ENCODE measurements around the gene HPX. TPM values are rescaled to one million over a fixed set of nuclear protein-coding genes. Genes with fewer than 3 reads are reported as not detected.

The HPX gene
- total RNA-seq, 1 donor from 2014 or later, result not detected

DNA sequence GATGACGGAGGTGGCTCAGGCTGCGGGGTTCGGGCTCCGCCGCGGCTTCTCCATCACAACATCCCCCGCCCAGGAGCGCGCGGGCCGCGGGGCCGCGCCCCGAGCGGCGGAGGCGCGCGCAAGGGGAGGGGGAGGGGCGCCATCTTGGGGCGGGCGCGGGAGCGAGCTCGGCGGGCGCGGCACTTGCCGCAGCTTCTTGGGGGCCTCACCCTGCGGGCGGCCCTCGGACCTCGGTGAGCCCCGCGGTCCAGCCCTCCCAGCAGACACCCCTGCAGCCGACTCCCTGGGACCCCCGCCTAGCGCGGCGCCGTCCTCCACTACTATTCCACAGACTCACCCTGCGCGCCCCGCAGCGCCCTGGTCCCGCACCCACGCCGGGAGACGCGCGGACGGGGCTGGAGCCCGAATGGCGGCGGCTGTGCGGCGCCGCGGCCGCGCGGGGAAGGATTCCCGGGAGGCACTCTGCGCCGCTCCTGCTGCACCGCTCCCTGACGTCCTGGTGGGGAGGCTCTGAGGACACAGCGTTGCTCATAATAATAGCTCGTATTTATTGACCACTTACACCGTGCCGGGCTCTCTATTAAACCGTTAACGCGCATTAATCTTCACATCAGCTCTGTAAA lies 21.7 kb downstream of the HPX start, which contains the start of gene APBB1:
APBB1 (minus strand) TSS at position 86 of the 623 bp plus-strand sequence. CDS start 7,747 bp downstream, outside the sequence.
- H3K4me3 Mint-ChIP-seq, result no peak within 1 kb of the TSS
- DNase-seq, result peak; percentile 93
- no peaks in the 10 kb centered on the region for H3K9me3 Mint-ChIP-seq
- peak within 1 kb of the TSS; percentile 45 for H3K27ac Mint-ChIP-seq
- peaks cover 33% of the 10 kb centered on the region for H3K27me3 Mint-ChIP-seq
- intact Hi-C loops (cut with micrococcal nuclease), result loop anchor here (1.0 to 10.0 kb wide), 6 partner anchors 20 to 734 kb away; partner anchors contain the start of genes ARFIP2, CNGA4, FHIP1B and ILK
- H3K4me1 Mint-ChIP-seq, result peaks cover 3% of the 10 kb centered on the region
- no peaks in the 10 kb centered on the region for H3K36me3 Mint-ChIP-seq (ENCODE audit: low read depth)

DNA sequence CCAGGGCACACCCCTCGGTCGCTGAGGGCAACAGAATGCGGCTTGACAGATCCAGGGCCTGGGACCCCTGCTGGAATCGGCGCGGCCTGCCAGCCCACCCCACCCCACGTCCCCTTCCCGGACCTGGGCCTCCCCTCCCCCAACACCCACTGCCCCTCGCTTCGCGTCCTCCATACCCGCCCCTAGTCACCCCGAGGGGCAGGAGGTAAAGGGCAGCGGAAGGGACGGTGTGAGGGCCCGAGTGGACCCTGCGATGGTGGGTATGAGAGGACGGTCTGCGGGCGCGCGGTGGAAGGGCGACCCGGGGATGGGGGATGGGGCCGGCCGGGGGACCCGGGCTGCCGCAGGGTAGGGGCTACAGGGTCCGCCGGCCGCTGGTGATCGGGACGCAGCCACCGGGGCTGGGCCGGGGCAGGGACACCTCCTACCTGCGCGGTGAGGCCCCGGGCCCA lies 22.2 kb downstream of the HPX start:
- intact Hi-C loops (cut with micrococcal nuclease), result loop anchor here (1.0 to 10.0 kb wide), 7 partner anchors 16 to 734 kb away; partner anchors contain the start of genes ARFIP2, CNGA4, FHIP1B and ILK
- Mint-ChIP-seq H3K36me3 (ENCODE audit: low read depth) (no peaks in the 10 kb centered on the region), H3K4me3 (no peak overlapping the region), H3K27me3 (peaks cover 28% of the 10 kb centered on the region), H3K4me1 (peaks cover 3% of the 10 kb centered on the region), H3K27ac (no peak overlapping the region), H3K9me3 (no peaks in the 10 kb centered on the region)
- DNase-seq, result peak; percentile 71

DNA sequence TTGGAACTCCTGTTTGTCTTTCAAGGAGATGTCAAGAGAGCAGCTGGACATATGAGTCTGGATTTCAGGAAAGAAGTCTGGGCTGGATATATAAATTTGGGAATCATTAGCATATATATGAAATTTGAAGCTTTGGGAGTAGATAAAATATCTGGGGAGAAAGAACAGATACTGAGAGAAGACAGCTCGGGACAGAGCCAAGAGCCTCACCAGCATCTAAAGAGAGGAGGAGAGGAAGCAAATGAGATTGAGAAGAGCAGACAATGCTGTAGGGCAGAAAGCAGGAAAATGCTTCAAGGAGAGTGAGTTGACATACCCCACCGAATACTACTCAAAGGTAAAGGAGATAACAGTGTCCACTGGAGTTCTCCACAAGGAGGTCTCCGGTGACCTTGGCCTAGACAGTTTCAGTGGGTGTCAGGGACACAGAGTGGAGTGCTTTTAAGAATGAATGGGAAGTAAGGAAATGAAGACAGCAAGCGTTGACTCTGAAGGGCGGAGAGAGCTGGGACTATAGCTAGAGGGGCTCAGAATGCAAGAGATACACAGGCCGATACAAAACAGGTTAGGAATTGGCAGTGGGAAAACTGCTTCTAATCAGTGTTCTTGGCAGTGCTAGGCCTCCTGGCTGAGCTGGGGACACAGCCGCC lies 22.8 kb downstream of the HPX start:
- no peak for DNase-seq
- peaks cover 3% of the 10 kb centered on the region for H3K36me3 Mint-ChIP-seq (ENCODE audit: low read depth)
- intact Hi-C loops (cut with micrococcal nuclease), result loop anchor here (1.0 to 10.0 kb wide), 6 partner anchors 16 to 733 kb away; partner anchors contain the start of genes ARFIP2, CNGA4, FHIP1B and ILK
- peaks cover 22% of the 10 kb centered on the region for H3K27me3 Mint-ChIP-seq
- no peaks in the 10 kb centered on the region for H3K9me3 Mint-ChIP-seq
- H3K27ac Mint-ChIP-seq, result no peak overlapping the region
- peaks cover 6% of the 10 kb centered on the region for H3K4me1 Mint-ChIP-seq
- H3K4me3 Mint-ChIP-seq, result no peak overlapping the region

DNA sequence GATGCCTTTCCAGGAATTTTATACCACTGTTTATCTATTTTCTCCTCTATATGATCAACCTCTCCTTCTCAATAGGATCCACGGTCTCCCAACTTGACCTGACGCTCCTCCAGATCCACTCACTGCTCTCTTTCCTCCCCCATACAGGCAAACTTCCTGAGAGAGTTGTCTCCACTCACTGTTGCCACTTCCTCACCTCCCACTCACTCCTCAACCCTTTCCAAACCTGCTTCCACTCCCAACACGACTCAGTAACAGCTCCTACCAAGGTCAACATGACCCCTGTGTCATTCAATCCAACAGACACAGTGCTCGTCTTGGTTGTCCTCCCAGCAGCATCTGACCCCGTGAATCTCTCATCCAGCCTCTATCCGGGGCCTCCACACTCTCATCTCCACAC lies 25.0 kb downstream of the HPX start:
- peaks cover 10% of the 10 kb centered on the region for H3K4me1 Mint-ChIP-seq
- H3K27me3 Mint-ChIP-seq, result peaks cover 5% of the 10 kb centered on the region
- peaks cover 5% of the 10 kb centered on the region for H3K36me3 Mint-ChIP-seq (ENCODE audit: low read depth)
- intact Hi-C loops (cut with micrococcal nuclease), result loop anchor here (5.0 to 10.0 kb wide), 4 partner anchors 67 to 731 kb away; partner anchors contain the start of genes ARFIP2, CNGA4, FHIP1B and ILK
- no peak overlapping the region for H3K27ac Mint-ChIP-seq
- H3K4me3 Mint-ChIP-seq, result no peak overlapping the region
- no peak for DNase-seq
- no peaks in the 10 kb centered on the region for H3K9me3 Mint-ChIP-seq

DNA sequence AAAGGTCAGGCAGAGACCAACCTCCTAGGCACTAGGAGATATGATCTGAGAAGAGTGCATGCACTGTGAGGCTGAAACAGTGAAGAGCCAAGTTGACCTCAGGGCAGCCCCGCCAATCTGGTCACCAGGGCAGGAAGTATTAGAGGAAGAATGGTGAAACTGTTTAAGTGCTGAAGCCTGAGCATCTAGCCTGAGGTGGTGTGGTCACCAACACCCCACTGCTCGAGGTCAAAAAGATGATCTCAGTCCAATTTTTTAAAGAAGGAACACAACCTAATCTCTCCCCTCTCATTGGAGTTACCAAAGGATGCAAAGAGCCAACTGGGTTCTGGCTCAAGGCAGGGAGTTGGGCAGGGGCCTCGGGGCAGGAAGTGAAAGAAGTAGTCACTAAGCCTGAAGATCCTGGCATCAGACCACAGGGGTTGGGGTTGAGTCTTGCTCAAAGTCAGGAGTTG lies 25.9 kb downstream of the HPX start:
- H3K27ac Mint-ChIP-seq, result no peak overlapping the region
- peaks cover 8% of the 10 kb centered on the region for H3K36me3 Mint-ChIP-seq (ENCODE audit: low read depth)
- peak; percentile 71 for DNase-seq
- no peak overlapping the region for H3K4me3 Mint-ChIP-seq
- no peaks in the 10 kb centered on the region for H3K9me3 Mint-ChIP-seq
- peaks cover 2% of the 10 kb centered on the region for H3K27me3 Mint-ChIP-seq
- peaks cover 10% of the 10 kb centered on the region for H3K4me1 Mint-ChIP-seq
- intact Hi-C loops (cut with micrococcal nuclease), result loop anchor here (5.0 to 10.0 kb wide), 4 partner anchors 67 to 730 kb away; partner anchors contain the start of genes ARFIP2, CNGA4, FHIP1B and ILK

DNA sequence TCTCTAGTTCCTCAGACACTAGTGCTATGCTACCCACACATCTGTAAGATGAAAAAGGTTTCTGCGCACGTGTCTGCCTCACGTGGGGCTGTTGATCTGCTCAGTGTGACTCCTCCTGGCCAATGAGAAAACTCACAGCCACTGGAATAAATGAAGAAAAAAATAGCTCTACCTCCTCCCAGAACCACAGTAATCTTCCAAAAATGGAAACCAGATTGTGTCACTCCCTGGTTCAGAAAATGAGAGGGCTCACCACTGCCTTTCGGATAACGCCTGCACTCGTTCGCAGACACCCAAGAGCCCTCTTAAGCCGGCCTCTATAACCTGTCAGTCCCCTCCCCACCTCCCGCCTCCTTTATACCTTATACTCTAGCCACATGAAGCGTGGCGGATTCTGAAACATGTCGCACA lies 27.0 kb downstream of the HPX start:
- Mint-ChIP-seq H3K9me3 (no peaks in the 10 kb centered on the region), H3K4me3 (no peak overlapping the region), H3K27me3 (no peaks in the 10 kb centered on the region), H3K36me3 (ENCODE audit: low read depth) (peaks cover 13% of the 10 kb centered on the region), H3K4me1 (peaks cover 11% of the 10 kb centered on the region), H3K27ac (no peak overlapping the region)
- intact Hi-C loops (cut with micrococcal nuclease), result loop anchor here (1.0 to 10.0 kb wide), 5 partner anchors 11 to 729 kb away; partner anchors contain the start of genes CNGA4, FHIP1B, ILK and RRP8
- DNase-seq, result peak; percentile 82

DNA sequence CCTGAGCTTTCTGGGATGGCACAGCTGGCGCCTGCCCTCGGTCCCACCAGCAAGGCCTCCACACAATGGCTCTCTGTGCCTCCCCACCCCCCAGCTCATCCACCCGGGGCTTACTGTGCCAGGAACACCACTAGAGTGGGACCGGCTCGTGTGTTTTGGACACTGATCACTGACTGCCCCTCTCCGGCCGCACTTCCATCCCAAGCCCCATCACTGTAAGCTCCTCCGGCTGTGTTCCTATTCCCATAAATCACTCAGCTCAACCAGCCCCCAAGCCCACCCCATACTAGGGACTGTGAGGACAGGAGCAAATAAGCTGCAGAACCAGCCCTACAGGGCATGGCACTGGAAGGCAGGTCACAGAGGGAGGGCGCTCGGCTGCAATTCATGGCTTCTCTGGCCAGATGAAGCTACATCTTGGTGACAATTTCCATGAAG lies 29.2 kb downstream of the HPX start:
- no peak overlapping the region for H3K4me3 Mint-ChIP-seq
- intact Hi-C loops (cut with micrococcal nuclease), result loop anchor here (10.0 kb wide), 3 partner anchors 177 to 727 kb away; partner anchors contain the start of genes CNGA4, FHIP1B, ILK and RRP8
- H3K27ac Mint-ChIP-seq, result no peak overlapping the region
- no peaks in the 10 kb centered on the region for H3K9me3 Mint-ChIP-seq
- no peak for DNase-seq
- H3K4me1 Mint-ChIP-seq, result peaks cover 22% of the 10 kb centered on the region
- peaks cover 16% of the 10 kb centered on the region for H3K36me3 Mint-ChIP-seq (ENCODE audit: low read depth)
- no peaks in the 10 kb centered on the region for H3K27me3 Mint-ChIP-seq

DNA sequence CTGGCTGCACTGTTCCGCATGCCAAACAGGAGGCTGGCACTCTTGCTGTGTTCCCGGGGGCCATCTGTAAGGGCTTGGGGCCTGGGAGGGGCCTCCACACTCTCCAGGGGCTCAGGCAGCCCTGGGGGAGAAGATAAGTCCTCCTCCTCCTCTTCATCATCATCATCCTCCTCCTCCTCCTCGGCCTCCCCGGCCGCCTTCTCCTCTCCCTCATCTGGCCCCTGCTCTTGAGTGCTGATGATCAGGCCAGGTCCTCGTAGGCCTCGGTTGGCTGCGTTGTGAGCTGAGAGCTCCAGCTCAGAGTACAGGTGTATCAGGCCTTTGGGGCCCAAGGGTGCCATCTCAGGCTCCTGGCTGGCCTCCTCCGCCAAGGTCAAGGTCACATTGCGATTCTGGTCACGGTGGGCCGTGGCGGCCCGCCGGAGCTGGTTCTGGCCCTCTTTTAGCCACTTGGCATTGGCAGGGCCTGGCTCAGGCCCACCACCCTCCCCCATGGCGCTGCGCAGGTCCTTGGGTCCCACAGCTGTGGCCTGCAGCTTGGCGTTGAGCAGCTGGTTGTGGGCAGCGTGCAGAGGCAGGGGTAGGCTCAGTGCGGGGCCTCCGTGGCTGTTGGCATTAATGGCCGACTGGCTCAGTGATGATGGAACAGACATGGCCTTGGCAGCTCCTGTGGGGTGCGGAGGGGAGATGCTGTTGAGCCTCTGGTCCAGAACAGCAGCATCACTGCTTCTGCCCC lies 29.9 kb downstream of the HPX start:
- DNase-seq, result no peak
- intact Hi-C loops (cut with micrococcal nuclease), result loop anchor here (10.0 kb wide), 3 partner anchors 176 to 726 kb away; partner anchors contain the start of genes CNGA4, FHIP1B, ILK and RRP8
- H3K27me3 Mint-ChIP-seq, result no peaks in the 10 kb centered on the region
- H3K4me3 Mint-ChIP-seq, result no peak overlapping the region
- no peak overlapping the region for H3K27ac Mint-ChIP-seq
- no peaks in the 10 kb centered on the region for H3K9me3 Mint-ChIP-seq
- peaks cover 30% of the 10 kb centered on the region for H3K4me1 Mint-ChIP-seq
- peaks cover 16% of the 10 kb centered on the region for H3K36me3 Mint-ChIP-seq (ENCODE audit: low read depth)

DNA sequence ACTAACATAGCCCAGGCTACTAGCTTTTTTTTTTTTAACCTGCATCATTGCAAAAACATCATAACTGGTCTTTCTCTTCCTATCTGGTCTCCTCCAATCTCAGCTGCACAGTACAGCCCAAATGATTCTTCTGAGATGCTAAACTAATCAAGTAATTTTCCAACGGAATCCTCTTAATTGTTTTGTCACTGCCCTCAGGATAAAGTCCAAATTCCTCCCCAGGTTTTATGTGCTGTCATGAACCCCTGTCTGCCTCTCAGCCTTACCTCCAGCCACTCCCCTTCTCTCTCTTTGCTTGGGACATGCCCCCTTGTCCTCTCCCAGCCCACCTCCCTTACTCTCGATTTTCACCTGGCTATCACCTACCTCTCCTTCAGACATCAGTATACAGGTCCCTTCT lies 34.4 kb downstream of the HPX start:
- Mint-ChIP-seq H3K9me3 (no peaks in the 10 kb centered on the region), H3K27me3 (no peaks in the 10 kb centered on the region), H3K27ac (no peak overlapping the region), H3K4me1 (peaks cover 57% of the 10 kb centered on the region), H3K36me3 (ENCODE audit: low read depth) (peaks cover 14% of the 10 kb centered on the region), H3K4me3 (no peak overlapping the region)
- intact Hi-C loops (cut with micrococcal nuclease), result no loop called here
- no peak for DNase-seq

DNA sequence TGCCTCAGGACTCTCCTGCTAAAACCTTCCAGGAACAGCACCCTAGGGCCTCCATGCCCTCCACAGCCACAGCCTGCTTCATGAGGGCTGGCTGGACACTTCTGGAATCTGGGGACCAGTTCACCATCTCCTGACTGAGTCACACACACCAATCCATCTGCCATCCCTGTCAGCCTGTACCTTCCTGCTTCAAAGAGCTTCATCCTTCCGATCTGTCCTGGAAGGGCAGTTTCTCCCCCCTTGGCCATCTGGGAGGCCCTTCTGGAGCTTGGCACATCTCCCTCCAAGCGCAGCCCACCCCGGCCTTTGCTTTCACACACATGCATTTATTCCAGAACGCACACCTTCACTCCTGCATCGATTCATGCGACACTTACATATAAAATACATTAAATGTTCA lies 34.9 kb downstream of the HPX start:
- intact Hi-C loops (cut with micrococcal nuclease), result no loop called here
- Mint-ChIP-seq H3K9me3 (no peaks in the 10 kb centered on the region), H3K4me1 (peaks cover 61% of the 10 kb centered on the region), H3K36me3 (ENCODE audit: low read depth) (peaks cover 16% of the 10 kb centered on the region), H3K27me3 (no peaks in the 10 kb centered on the region), H3K4me3 (no peak overlapping the region), H3K27ac (no peak overlapping the region)
- no peak for DNase-seq

DNA sequence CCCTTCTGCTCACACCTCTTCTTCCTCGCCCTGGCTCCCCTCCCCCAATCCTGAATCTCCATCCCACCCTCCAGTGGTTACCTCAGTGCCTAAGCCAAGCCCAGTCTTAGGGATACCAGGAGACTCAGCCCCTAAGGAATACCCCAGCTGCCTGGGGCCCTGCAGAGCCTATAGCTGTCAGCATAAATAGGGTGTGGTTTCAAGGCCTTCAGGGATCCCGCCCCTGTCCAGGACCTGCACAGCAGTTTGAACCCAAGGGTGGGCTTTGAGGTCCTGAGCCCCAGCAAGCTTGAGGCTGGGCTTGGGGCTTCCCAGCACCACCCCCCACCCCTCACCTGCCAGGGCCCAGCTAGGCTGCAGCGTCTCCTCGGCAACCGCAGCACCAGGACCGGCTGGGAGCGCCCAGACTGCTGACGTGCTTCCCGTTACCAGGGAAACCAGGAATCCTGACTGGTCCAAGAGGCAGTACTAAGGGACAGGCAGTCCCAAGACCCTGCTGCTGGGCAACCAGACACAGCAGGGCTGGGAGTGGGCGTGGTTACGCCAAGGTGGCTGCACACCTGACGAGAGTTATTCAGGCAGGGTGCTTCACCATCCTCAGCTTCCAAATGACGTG lies 35.6 kb downstream of the HPX start:
- no peak overlapping the region for H3K4me3 Mint-ChIP-seq
- no peaks in the 10 kb centered on the region for H3K9me3 Mint-ChIP-seq
- peaks cover 61% of the 10 kb centered on the region for H3K4me1 Mint-ChIP-seq
- DNase-seq, result no peak
- intact Hi-C loops (cut with micrococcal nuclease), result no loop called here
- H3K27me3 Mint-ChIP-seq, result no peaks in the 10 kb centered on the region
- peaks cover 20% of the 10 kb centered on the region for H3K36me3 Mint-ChIP-seq (ENCODE audit: low read depth)
- no peak overlapping the region for H3K27ac Mint-ChIP-seq

DNA sequence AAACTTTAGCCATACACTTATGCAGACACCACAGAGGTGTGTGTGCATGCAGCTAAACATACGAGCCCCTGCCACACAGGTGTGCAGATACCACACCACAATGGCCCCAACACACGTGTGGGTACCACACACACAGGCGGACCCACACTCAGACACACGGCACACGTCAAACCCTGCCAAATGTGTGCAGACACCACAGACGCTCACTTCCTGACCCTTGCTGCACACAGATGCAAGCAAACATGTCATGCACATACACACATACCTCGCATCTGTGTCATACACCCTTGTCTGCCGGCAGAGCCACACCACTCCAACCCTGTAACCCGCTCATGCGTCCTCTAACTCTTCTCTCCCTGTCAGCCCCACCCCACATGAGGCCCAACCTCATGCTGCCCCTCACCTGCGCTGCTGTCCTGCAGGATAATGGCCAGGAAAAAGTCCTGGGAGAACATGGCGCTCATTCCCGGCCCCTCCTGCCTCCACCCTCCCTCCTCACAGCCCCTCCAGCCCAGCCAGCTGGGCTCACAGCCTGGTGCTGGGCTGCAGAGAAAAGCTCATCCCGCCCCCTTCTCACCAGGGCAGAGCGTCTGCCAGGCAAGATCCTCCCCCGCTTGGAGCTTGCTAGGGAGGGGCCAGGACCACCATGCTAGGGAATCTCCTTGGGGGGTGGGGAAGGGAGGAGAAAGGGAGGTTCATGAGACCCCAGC lies 36.3 kb downstream of the HPX start:
- Mint-ChIP-seq H3K4me1 (peaks cover 61% of the 10 kb centered on the region), H3K9me3 (no peaks in the 10 kb centered on the region), H3K27ac (no peak overlapping the region), H3K27me3 (no peaks in the 10 kb centered on the region), H3K36me3 (ENCODE audit: low read depth) (peaks cover 24% of the 10 kb centered on the region), H3K4me3 (peak overlapping the region; percentile 26)
- DNase-seq, result peak; percentile 61
- intact Hi-C loops (cut with micrococcal nuclease), result loop anchor here (5.0 kb wide), 2 partner anchors 33 to 278 kb away; partner anchors contain the start of gene MRPL17
